ENCODE data around the gene HCAR2.
A peak's percentile ranks its signal among the peaks of the same experiment; 100 is the strongest.

DNA sequence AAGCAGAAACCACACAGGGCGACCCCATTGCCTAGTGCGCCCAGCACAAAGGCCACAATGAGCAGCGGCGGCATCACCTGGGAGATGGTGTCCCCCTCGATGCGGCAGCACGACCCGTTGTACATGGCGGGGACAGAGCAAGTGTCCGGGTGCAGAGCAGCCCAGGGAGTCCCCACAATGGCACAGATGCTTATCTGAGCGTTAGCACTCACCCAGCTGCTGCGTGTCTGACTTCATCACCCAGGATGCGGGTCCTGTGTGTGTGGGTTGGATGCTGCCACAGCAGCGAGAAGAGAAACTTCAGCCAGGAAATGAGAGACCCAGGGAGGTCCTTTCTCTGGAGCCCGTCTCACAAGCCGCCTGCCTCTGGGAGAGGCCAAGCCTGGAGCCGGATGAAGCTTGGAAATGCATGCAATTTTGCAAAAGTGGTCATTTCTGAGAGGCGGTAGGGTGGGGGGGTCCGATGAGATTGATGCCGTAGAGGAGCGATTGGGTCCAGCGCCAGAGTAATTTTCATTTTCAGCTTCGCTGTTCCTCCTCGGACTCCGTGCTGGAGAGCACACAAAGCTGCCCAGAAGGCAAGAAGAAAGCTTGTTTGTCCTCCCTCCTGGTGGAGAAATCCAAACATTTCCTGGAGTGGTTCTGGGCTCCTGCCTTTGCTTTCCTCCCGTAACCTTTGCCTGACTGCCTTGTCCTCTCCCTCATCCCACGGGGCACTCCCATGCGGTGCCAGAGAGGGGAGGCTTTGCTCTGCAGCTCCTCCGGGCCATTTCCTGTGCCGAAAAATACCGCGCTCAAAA lies 27.3 kb upstream of the HCAR2 start, which contains the start of gene HCAR1:
- TF ChIP-seq, protein P1, sequence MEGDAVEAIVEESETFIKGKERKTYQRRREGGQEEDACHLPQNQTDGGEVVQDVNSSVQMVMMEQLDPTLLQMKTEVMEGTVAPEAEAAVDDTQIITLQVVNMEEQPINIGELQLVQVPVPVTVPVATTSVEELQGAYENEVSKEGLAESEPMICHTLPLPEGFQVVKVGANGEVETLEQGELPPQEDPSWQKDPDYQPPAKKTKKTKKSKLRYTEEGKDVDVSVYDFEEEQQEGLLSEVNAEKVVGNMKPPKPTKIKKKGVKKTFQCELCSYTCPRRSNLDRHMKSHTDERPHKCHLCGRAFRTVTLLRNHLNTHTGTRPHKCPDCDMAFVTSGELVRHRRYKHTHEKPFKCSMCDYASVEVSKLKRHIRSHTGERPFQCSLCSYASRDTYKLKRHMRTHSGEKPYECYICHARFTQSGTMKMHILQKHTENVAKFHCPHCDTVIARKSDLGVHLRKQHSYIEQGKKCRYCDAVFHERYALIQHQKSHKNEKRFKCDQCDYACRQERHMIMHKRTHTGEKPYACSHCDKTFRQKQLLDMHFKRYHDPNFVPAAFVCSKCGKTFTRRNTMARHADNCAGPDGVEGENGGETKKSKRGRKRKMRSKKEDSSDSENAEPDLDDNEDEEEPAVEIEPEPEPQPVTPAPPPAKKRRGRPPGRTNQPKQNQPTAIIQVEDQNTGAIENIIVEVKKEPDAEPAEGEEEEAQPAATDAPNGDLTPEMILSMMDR (IDR thresholded peaks at IDR 0.05): peak in 4 of 6 experiments; percentile 23 to 47 (median 33)
- TF ChIP-seq POLR2A (IDR thresholded peaks at IDR 0.05): peak in 1 of 2 donors; percentile 20
